Measurements from ENCODE around the gene CADM2.

Gene CADM2

GRCh38 chr3:85321892-85322291 is 363.1 kb downstream of the CADM2 start:
- DNase-seq (ENCODE audit: low read depth in 2 of 2), result no peak

GRCh38 chr3:85330071-85330470 is 371.3 kb downstream of the CADM2 start:
- DNase-seq (ENCODE audit: low read depth in 2 of 2), result no peak

- DNase-seq (ENCODE audit: low read depth in 2 of 2), result no peak
Observed at GRCh38 chr3:85337895-85338294, 379.1 kb downstream of the CADM2 start.

- DNase-seq (ENCODE audit: low read depth in 2 of 2), result no peak
Observed at GRCh38 chr3:85342915-85343314, 384.1 kb downstream of the CADM2 start.

GRCh38 chr3:85355572-85355971 is 396.8 kb downstream of the CADM2 start:
- no peak for DNase-seq (ENCODE audit: low read depth in 2 of 2)

- no peak for DNase-seq (ENCODE audit: low read depth in 2 of 2)
Observed at GRCh38 chr3:85360742-85361387, 402.1 kb downstream of the CADM2 start.

- DNase-seq (ENCODE audit: low read depth in 2 of 2), result no peak
Observed at GRCh38 chr3:85364296-85364909, 405.6 kb downstream of the CADM2 start.

- DNase-seq (ENCODE audit: low read depth in 2 of 2), result no peak
Observed at GRCh38 chr3:85370341-85370740, 411.6 kb downstream of the CADM2 start.

GRCh38 chr3:85376131-85376530 is 417.3 kb downstream of the CADM2 start:
- no peak for DNase-seq (ENCODE audit: low read depth in 2 of 2)

GRCh38 chr3:85377115-85377514 is 418.3 kb downstream of the CADM2 start:
- DNase-seq (ENCODE audit: low read depth in 2 of 2), result no peak

- DNase-seq (ENCODE audit: low read depth in 2 of 2), result no peak
Observed at GRCh38 chr3:85384372-85384771, 425.6 kb downstream of the CADM2 start.

GRCh38 chr3:85387913-85388505 is 429.2 kb downstream of the CADM2 start:
- DNase-seq (ENCODE audit: low read depth in 2 of 2), result no peak

GRCh38 chr3:85394424-85394823 is 435.6 kb downstream of the CADM2 start:
- DNase-seq (ENCODE audit: low read depth in 2 of 2), result no peak

- no peak for DNase-seq (ENCODE audit: low read depth in 2 of 2)
Observed at GRCh38 chr3:85397434-85397833, 438.6 kb downstream of the CADM2 start.

GRCh38 chr3:85426121-85426520 is 467.3 kb downstream of the CADM2 start:
- DNase-seq (ENCODE audit: low read depth in 2 of 2), result no peak

- DNase-seq (ENCODE audit: low read depth in 2 of 2), result no peak
Observed at GRCh38 chr3:85427467-85427866, 468.7 kb downstream of the CADM2 start.

GRCh38 chr3:85432081-85432480 is 473.3 kb downstream of the CADM2 start:
- no peak for DNase-seq (ENCODE audit: low read depth in 2 of 2)

- DNase-seq (ENCODE audit: low read depth in 2 of 2), result no peak
Observed at GRCh38 chr3:85433319-85433718, 474.5 kb downstream of the CADM2 start.

GRCh38 chr3:85455561-85456200 is 496.9 kb downstream of the CADM2 start:
- no peak for DNase-seq (ENCODE audit: low read depth in 2 of 2)

GRCh38 chr3:85474241-85474640 is 515.5 kb downstream of the CADM2 start:
- DNase-seq (ENCODE audit: low read depth in 2 of 2), result no peak

- no peak for DNase-seq (ENCODE audit: low read depth in 2 of 2)
Observed at GRCh38 chr3:85475346-85475745, 516.6 kb downstream of the CADM2 start.

- DNase-seq (ENCODE audit: low read depth in 2 of 2), result no peak
Observed at GRCh38 chr3:85476891-85477495, 518.2 kb downstream of the CADM2 start.
